Measurements from ENCODE around the gene RPL26.
"Not testable (repeated sequence)": the region's sequence is repeated elsewhere in the genome, so short reads cannot be mapped to it uniquely, and the experiment has no call there.

- TF ChIP-seq CTCF, POLR2A, EP300 (IDR thresholded peaks at IDR 0.05): not testable (repeated sequence)
These were observed 9.1 kb downstream of the RPL26 start for GRCh38 chr17:8373856-8374255.

Data from sigmoid colon (tissue), 4 donors.